ENCODE data around the gene NOVA2.

Gene NOVA2

DNA sequence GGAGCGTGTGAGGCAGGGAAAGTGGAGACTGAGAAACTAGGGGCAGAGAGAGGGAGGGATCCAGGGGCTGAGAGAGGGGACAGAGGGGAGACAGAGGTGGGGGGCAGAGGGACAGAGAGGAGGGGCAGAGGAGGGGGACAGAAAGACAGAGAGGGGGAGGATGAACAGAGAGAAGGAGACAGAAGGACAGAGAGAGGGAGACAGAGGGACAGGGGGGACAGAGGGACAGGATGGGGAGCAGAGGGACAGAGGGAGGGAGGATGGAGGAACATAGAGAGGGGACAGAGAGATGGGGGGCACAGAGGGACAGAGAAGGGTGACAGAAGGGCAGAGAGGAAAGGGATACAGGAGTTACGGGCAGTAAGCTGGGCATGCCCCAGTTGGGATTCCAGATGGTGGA is 44.4 kb downstream of the NOVA2 start:
- in situ Hi-C loops (cut with HindIII; ENCODE audit: low sequenced_read_pairs), result no loop called here

DNA sequence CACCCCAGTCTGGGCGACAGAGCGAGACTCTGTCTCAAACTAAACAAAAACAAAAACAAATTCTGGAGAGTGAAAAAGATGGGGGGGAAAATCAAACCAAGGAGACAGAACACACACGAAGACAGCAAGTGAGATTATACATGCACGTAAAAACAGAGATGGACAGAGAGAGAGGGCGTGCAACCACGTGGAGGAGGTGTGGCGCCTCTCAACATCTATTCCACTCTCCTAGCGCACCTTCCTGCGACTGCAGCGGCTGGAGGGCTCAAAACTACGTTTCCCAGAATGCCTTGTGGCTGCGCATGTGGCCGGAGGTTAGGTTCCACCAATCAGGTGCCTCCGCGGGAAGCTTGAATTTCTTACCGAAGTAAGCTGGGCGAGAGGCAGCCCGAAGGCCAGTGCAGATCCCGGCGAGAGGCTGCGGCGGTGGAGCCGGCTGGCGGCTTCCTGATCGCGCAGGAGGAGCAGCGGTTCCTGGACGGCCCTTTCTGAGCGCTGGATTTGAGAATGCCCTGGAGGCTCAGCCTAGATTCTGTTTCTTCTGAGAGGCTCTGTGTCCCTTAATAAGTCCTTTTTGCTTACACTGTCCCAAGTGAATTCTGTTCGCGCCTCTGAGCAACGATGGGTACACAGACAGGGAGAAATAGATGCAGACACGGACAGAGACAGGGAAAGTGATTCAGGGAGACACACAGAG is 46.0 kb downstream of the NOVA2 start:
- in situ Hi-C loops (cut with HindIII; ENCODE audit: low sequenced_read_pairs), result no loop called here

DNA sequence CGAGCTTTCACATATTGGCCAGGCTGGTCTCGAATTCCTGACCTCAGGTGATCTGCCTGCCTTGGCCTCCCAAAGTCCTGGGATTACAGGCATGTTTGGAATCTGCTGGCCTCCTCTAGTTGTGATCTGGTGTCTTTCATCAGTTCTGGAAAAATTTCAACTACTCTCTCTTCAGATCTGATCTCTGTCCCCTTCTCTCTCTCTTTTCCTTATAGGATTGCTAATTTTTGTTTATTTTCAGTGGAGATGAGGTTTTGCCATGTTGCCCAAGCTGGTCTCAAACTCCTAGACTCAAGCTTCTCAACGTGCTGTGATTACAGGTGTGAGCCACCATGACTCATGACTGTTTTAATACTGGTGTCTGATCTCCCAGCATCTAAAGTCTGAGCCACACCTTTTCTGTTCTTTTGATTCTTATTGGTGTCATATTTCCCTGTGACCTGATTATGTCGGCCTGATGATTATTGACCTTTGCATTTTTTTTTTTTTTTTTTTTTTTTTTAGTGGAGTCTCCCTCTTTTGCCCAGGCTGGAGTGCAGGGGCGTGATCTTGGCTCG is 48.7 kb downstream of the NOVA2 start:
- in situ Hi-C loops (cut with HindIII; ENCODE audit: low sequenced_read_pairs), result no loop called here

DNA sequence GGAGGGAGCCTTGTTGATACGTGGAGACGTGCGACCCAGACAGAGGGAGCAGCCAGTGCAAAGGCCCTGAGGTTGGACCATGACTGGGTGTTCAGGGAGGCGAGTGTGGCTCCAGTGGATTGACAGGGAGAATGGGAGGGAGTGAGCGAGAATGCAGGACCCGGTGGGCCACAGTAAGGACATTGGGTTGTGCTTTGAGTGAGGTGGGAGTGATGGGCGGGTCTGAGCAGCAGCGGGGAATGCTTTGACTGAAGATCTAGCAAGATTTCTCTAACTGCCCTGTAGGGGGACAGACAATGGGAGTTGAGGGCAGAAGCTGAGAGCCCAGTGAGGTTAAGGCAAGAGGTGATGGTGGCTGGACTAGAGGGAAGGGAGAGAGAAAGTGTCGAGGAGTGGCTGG is 51.4 kb downstream of the NOVA2 start:
- in situ Hi-C loops (cut with HindIII; ENCODE audit: low sequenced_read_pairs), result no loop called here

DNA sequence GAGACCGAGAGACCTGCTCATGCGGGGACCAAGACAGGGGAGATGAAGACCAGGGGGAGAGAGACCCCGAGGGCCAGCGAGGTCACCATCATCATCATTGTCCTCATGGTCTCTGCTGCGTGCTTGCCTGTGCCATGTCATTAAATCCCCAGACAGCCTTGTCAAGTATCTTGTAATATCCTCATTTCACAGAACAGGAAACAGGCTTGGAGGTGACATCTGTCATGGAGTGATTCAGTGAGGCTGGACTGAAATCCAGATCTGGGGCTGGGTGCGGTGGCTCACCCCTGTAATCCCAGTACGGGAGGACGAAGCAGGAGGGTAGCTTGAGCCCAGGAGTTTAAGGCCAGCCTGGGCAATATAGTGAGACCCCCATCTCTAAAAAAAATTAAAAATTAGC is 53.2 kb downstream of the NOVA2 start:
- in situ Hi-C loops (cut with HindIII; ENCODE audit: low sequenced_read_pairs), result no loop called here

DNA sequence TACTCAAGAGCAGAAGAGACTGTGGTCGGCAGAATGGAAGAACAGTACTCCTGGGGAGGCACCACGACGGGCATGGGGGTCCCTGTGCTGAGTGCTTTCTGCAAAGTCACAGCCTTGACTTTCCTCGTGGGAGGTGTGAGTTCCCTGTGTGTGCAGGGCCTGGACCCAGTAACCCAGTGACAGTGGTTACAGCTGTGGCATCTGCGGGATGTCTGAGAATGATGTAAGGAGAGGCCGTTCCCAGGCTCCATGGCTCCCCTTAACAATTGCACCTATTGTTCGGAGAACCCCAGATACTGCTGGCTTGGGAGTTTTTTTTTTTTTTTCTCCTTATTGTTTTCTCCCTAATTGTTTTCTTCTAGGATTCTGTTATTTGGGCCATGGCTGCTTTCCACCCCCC is 54.0 kb downstream of the NOVA2 start:
- in situ Hi-C loops (cut with HindIII; ENCODE audit: low sequenced_read_pairs), result no loop called here

DNA sequence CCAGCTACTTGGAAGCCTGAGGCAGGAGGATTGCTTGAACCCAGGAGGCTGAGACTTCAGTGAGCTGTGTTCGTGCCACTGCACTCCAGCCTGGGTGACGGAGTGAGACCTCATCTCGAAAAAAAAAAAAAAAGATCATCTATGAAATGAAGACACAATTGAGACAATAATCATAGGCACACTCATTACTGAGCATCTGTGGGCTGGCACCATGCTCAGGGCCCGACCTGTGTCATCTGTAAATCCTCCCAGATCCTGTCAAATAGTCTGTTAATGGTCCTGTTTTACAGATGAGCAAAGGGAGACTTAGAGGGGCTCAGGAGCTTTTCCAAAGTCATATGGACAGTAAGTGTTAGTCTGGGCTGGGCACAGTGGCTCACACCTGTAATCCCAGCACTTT is 54.9 kb downstream of the NOVA2 start:
- in situ Hi-C loops (cut with HindIII; ENCODE audit: low sequenced_read_pairs), result no loop called here

DNA sequence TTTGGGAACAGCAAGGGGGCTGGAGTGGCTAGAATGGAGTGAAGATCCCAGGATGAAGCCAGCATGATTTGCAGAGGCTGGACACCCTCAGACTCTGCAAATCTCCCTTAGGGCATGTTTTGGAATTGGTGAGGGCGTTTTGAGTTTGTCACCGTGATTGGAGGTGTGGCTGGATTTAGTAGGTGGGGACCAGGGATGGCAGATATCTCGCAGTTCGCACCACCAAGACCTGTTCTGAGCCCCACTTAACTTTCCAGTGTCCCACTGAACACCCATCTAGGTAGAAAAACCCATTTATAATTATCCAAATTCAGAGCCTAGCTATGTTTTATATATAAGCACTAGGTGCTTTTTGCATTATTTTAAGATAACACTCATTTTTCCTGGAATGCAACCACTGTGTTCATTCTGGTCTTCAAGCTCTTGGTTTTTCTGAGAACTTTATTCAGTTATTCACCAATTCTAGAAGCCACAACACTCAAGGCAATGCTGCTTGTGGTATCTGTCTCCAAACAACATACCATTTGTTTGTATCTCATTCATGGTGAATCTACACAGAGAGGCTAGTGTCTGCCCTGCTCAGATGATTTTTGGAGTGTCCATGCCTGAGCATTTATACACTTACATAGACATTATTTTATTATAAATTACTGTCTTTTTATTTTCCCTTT is 56.1 kb downstream of the NOVA2 start:
- in situ Hi-C loops (cut with HindIII; ENCODE audit: low sequenced_read_pairs), result no loop called here

DNA sequence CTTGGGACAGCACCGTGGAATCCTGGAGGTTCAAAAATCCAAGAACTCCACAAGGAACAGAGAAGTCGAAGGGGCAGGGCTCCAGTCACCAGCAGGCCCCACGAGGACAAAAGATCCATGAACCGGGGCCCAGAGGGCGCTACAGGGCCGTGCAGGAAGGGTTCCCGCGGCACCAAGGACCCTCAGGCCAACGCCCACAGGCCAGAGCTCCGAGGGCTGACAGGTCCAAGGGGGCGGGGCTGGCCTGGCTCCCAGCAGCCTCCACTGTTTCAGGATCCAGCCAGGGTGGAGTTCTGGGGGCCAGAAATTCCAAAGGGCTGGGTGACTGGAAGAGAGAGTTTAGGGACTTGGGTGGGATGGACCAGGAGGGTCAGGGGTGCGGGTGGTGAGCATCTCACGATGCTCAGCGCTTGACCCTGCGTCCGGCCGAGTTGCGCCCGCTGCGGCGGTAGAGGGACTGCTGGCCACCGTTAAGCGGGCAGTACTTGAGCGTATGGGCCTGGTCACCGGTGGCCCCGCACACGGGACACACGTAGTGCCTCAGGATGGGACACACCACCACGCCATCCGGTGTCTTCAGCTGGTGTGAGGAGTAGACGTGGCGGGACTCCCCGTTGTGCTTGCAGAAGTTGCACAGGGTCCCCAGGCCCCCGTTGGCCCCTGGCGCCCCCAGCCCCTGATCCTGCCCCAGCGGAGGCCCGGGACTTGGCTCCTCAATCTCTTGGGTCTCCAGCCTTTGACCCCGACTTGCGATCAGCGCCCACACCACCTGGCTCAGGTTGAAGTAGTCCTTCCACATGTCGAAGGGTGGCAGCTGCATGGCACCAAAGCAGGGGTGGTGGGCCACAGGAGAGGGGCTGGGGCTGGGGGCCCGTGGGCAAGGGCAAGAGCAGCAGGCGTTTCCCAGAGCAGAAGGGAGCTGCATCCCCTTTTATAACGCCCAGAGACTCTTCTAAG is 59.5 kb downstream of the NOVA2 start, which contains the start of gene NANOS2:
NANOS2 (minus strand) TSS at position 905 of the 957 bp plus-strand sequence; CDS start at position 820, 85 bp downstream.
- in situ Hi-C loops (cut with HindIII; ENCODE audit: low sequenced_read_pairs), result no loop called here

DNA sequence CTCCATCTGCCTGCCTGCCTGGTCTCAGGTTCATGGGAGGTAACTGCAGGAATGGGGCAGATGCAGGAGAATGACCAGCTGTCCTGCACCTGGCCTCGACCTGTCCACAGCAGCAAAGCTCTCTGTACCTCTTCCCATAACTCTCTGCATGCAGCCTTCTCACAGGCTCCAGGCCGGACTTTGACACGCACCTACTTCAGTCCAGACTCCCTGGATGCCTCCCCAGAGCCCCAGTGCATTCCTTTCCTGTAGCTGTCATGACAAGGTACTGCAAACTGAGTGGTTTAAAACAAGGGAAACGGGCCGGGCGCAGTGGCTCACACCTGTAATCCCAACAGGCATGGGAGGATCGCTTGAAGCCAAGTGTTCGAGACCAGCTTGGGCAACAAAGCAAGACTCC is 62.4 kb downstream of the NOVA2 start:
- in situ Hi-C loops (cut with HindIII; ENCODE audit: low sequenced_read_pairs), result no loop called here

DNA sequence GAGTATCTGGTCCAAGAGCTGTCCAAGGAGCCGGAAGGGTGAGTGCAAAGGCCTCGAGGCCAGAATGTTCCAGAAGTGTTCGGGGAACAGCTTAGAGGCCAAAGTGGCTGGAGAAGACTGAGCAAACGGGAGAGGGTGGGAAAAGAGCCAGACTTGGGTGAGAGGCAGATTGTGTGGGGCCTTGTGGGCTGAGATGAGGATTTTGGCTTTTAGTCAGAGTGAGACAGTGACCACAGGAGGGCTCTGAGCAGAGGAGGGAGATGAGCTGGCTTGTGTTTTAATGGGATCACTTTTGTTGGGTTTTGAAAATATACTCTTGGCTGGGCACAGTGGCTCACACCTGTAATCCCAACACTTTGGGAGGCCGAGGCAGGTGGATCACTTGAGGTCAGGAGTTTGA is 64.7 kb downstream of the NOVA2 start:
- in situ Hi-C loops (cut with HindIII; ENCODE audit: low sequenced_read_pairs), result no loop called here

DNA sequence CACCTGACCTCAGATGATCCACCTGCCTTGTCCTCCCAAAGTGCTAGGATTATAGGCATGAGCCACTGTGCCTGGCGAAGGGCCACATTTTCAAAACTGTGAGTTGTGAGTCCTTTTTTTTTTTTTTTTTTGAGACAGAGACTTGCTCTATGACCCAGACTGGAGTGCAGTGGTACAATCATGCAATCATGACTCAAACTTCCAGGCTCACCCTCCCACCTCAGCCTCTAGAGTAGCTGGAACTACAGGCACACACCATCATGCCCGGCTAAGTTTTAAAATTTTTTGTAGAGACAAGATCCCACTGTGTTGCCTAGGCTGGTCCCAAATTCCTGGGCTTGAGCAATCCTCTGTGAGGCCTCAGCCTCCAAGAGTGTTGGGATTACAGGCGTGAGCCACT is 67.4 kb downstream of the NOVA2 start:
- in situ Hi-C loops (cut with HindIII; ENCODE audit: low sequenced_read_pairs), result no loop called here

DNA sequence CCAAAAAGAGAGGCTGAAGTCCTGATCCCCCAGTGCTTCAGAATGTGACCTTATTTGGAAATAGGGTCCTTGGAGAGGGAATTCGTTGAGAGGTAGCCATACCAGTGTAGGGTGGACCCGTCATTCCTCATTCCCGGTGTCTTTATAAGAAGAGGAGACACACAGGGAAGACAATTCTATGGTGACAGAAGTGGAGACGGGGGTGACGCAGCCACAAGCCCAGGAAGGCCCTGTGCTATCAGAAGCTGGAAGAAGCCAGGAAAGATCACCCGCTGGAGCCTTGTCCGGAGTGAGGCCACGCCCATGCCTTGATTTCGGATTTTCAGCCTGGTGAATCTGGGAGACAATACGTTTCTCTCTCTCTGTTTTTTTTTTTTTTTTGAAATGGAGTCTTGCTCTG is 68.7 kb downstream of the NOVA2 start:
- in situ Hi-C loops (cut with HindIII; ENCODE audit: low sequenced_read_pairs), result no loop called here

DNA sequence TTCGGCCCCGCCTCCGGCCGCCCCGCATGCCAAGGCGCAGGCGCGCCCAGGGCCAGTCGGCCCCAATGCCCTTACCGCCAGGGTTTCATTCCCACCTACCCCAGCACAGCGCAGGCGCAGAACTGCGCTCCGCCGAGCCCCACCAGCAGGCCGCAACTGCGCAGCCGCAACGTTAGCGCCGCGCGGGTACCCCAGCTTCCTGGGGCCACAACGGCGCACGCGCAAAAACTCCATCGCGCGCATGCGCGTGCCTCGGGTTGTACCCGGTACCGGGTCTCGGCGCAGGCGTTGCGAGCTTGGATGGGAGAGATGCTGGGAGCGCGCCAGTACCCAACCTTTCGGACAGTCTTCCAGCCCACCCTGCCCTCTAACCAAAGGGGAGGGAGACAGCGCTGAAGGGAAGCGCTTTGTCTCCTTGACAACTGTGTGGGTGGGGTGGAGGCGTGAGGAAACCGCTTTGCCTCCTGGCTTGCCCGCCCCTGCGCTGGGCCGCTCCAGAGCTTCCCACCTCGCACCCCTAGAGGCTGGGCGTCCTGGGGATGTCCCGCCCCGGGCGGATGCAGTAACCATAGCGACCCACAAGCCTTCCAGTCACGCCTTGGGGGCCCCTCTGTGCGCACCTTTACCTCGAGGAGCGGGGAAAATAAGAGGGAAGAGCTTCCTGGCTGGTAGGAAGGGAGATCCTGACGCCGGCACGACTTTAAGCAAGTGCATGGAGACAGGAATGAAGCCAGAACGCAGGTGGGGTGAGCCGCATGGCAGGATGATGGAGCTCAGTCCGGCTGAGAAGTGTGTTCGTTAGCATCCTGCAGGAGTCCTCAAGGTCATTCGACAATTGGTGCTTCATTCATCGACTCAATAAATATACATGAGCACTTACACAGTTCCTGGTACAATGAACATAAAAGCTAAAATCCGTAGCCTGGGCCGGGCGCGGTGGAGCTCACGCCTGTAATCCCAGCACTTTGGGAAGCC is 70.7 kb downstream of the NOVA2 start:
- in situ Hi-C loops (cut with HindIII; ENCODE audit: low sequenced_read_pairs), result no loop called here

DNA sequence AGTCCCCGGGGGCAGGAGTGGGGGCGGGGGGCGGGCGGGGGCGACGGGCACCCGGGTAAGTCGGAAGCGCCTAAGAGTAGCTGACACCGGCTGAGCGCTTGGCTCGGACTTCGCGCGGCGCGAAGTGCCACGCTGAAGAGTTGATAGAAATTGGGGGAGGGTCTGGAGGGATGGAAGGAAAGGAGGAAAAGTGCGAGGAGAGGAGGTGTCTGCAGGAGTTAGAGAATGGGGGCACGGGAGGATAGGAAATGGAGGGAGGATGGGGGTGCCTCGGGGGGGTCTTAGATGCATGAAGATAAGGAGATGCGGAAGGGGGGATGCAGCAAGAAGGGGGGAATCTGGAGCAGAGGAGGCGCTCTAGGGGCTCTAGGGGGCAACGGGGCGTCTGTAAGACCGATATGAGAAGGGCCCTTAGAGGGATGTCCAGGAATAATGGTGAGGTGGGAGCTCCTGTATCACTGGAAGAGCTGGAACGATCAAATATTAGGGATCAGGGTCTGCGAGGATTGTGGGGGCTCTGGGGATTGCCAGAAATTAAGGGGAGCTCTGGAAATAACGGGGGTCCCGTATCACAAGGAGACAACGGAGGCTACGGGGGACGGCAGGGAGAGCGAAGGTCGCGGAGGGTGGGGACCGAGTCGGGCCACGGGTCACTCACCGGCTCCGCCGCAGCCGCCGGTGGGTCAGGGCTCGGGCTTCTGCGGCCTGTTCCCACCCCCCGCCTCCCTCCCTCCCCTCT is 71.6 kb downstream of the NOVA2 start, which contains the start of gene MYPOP:
MYPOP (minus strand) TSS at position 702 of the 739 bp plus-strand sequence. CDS start 840 bp downstream, outside the sequence.
- in situ Hi-C loops (cut with HindIII; ENCODE audit: low sequenced_read_pairs), result no loop called here

DNA sequence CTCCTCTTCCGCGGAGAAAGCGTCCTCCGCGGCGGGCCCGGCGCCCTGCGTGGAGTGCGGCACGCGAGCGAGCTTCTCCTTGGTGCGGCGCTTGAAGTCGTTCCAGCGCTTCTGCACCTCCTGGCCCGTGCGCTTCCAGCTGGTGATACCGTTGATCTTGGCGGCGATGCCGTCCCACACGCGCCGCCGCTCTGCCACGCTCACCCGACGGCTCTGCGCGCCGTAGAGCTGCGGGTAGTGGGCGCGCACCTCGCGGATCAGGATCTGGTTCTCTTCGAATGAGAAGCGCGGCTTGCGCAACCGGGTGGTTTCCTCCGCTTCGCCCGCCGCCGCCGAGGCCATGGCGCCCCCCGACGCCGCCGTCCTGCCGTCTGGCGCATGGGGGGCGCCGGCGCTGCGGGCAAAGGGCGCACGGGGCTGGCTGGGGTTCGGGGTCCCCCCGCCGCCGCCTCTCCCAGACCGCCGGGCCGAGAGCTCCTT is 72.2 kb downstream of the NOVA2 start:
- in situ Hi-C loops (cut with HindIII; ENCODE audit: low sequenced_read_pairs), result no loop called here

DNA sequence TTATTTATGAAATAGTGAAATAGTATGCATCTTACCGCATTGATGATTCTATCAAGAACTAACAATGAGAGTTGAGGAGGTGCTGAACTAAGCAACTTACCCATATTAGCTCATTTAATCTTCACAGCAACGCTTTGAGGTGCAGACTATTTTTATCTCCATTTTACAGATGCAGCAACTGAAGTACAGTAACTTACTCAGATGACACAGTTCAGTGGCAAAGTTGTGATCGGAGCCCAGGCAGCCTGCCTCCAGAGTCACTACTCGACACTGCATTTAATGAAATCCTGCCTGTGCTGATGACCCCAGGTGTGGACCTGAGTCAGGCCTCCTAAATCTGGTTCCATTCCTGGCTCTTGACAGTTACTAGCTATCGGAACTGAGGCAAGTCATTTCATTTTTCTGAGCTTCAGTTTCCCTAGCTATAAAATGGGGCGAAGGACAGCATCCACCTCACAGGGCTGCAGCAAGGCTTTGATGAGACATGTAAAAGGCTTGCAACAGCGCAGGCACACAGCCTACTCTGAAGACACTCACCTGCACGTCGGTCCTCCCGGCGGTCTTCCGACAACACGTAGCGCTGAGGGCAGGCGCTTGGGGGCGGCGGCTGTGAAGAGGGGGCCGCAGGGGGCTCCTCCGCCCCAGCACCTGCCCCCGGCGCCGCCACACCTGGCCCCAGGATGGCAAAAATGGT is 72.8 kb downstream of the NOVA2 start:
- in situ Hi-C loops (cut with HindIII; ENCODE audit: low sequenced_read_pairs), result no loop called here

DNA sequence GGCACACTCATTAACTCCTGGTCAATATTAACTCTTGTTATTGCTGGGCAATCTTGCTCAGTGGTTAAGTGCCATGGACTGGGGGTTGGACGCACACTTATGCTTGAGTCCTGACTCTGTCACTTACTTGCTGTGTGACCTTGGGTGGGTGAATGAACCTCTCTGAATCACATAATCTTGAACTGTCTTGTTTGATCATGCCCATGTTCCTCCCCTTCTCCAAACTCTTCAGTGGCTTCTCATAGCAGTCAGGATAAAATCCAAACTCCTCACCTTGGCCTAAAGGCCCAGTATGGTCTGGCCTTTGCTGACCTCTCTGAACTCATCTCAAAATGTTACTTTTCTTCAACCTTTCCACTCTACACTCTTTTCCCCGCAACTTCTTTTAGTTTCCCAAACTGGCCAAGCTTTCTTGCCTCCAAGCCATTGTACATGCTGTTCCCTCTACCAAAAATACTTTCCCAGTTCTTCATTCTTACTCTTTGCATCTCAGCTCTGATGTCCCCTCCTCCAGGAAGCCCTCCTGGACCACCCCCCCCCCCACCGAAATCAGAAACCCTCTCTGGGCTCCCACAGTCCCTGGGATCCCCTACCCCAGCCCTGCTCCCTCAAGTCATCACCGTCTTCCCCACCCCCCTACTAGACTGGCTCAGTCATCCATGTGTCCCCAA is 73.6 kb downstream of the NOVA2 start:
- in situ Hi-C loops (cut with HindIII; ENCODE audit: low sequenced_read_pairs), result no loop called here

Measured in DLD1 (cell line).